ENCODE data around the gene DDO. TPM values are rescaled to one million over a fixed set of nuclear protein-coding genes. Genes with fewer than 3 reads are reported as not detected.

Gene DDO, protein sequence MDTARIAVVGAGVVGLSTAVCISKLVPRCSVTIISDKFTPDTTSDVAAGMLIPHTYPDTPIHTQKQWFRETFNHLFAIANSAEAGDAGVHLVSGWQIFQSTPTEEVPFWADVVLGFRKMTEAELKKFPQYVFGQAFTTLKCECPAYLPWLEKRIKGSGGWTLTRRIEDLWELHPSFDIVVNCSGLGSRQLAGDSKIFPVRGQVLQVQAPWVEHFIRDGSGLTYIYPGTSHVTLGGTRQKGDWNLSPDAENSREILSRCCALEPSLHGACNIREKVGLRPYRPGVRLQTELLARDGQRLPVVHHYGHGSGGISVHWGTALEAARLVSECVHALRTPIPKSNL
- total RNA-seq (2022; extraction: Qiagen RNA extraction; ENCODE audit: low read depth): 0.07 to 0.38 TPM in 2 of 5 replicates, not detected in the others

DNA sequence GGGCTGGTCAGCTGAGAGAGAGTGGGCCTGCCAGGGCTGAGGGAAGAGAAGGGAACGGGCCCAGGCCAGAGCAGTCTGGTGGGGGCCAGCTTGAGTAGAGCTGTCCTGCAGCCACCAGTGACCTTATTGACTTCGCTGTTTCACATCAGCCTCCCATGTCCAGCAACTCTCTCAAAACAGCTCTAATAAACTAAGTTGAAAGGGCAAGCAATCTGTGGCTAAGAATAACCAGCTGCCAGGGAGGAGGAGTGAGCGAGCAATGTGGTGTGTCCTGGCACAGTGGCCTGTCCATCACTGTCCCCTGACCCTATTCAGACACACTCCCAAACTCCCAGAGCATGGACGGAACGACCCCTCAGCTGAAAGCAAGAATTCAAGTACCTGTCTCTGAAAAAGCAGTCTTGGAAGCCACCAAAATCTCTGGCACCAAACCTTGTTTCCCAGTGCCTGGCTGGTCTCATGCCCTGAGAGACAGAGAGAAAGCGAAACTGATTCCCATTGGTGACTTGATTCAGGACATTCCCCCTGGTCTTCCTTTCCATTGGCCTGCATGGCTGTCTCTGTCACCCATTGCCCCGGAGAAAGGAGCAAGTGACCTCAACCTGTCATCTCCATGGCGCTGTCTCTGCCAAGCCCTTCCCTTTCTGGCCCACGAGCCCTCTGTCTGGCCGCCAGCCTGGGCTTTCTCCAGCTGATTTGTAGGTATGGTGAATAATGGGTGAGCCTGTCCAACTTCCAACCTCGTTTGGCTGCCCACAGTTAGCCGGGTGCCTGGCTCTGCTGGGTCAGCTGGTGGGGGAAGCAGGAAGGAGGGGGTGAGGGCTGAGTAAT is at the start of gene DDO:
Gene DDO (minus strand): TSS at position 490 of the 831 bp plus-strand sequence. CDS start 2,113 bp downstream, outside the sequence.

DNA sequence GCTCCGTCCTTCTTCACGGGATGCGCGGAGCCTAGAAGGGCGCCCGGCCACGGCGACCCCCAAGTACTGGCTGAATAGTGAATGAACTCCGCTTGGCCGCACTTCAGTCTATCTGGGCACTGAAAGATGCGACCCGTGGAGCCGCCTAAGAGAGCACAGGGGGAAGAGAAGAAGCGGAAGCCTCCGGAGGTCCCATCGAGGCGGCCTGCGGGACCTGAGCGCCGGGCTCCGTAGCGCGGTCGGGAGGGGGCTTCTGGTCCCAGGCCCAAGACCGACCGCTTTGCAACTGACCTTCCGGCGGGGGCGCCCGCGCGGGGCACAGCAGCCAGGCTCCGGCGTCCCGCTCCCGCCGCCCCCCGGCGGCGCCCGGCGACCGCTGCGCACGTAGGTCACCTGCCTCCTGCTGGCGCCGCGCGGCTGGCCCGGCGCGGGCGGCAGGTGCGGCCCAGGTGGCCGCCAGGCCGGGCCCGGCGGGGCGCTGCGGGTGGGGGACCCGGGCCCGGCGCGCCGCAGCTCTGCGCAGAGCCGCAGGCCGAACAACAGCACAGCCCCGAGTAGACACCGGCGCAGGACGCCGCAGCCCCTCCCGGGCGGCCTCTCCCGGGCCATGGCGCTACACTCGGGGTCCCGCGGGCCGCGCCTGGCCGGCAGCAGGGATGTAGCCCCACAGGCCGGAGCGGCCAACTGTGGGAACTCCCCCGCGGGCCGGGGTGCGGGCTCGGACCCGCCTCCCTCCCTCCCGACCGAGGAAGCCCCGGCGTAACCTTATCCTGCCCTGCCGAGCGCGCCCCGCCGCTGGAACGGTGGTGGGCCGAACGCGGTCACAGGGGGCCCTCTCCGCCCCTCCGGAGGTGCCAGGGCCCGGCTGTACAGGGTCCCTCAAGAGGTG is 57.5 kb downstream of the DDO start, which contains the start of gene METTL24:
Gene METTL24 (minus strand): TSS at position 686 of the 889 bp plus-strand sequence. CDS start 77 bp downstream, at position 609.

Other genes starting within 250 kb of the DDO start
- 8.1 to 13.8 TPM (median 12.4 TPM) in 5 replicates for gene WASF1, start 235.9 kb downstream of the DDO start, total RNA-seq (2022; extraction: Qiagen RNA extraction; ENCODE audit: low read depth)
- gene CDC40, start 235.1 kb downstream of the DDO start, total RNA-seq (2022; extraction: Qiagen RNA extraction; ENCODE audit: low read depth): 6.1 to 10.2 TPM (median 9.0 TPM) in 5 replicates
- not detected in 5 replicates for gene METTL24, start 57.2 kb downstream of the DDO start, total RNA-seq (2022; extraction: Qiagen RNA extraction; ENCODE audit: low read depth)
- not detected in 5 replicates for gene SLC22A16, start 61.0 kb upstream of the DDO start, total RNA-seq (2022; extraction: Qiagen RNA extraction; ENCODE audit: low read depth)

Data from A549 treated with ZK216348 at 1 μM for 4 hours (cell line).